Measurements from ENCODE around the gene AFF1.
"Not testable (repeated sequence)": the region's sequence is repeated elsewhere in the genome, so short reads cannot be mapped to it uniquely, and the experiment has no call there.

Gene AFF1

DNA sequence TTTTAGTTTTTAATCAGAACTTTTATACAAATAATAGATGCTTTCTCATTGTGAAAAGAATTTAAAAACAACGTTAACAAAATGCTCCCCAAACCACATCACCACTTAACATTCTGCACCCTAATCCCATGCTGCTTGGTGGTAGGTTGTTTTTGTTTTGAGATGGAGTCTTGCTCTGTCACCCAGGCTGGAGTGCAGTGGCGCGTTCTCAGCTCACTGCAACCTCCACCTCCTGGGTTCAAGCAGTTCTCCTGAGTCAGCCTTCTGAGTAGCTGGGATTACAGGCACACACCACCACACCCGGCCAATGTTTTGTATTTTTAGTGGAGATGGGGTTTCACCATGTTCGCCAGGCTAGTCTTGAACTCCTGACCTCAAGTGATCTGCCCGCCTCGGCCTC lies 102.4 kb downstream of the AFF1 start:
- DNase-seq: not testable (repeated sequence)

DNA sequence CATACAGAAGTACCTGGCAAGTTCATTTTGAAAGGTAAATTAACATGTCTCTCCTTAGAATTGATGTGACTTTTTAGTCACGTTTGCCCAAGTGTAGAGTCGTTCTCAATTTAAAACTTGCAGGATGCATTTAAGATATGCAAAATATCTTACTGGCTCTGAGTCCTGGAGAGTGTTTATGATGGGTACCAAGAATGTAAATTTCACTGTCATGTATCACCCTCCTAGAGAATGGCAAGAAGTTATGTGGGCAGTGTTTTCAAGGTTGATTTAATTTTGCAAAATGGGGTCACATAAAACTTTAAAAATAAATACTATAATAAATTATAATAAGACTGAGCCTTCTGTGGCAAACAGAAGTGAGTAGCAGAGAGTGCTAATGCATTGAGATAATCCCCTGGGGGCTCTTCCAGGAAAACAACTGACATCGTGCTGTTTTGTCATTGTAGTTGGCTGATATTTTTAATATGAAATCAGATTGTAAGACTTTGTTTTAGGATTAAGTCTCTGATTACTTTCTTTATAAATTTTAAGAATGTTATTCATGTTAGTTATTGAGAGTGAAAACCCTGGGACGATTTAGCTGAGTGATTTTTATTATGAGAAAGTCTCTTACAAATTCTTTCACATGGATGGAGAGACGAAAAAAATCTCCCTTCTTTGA lies 103.0 kb downstream of the AFF1 start:
- no peak for DNase-seq

DNA sequence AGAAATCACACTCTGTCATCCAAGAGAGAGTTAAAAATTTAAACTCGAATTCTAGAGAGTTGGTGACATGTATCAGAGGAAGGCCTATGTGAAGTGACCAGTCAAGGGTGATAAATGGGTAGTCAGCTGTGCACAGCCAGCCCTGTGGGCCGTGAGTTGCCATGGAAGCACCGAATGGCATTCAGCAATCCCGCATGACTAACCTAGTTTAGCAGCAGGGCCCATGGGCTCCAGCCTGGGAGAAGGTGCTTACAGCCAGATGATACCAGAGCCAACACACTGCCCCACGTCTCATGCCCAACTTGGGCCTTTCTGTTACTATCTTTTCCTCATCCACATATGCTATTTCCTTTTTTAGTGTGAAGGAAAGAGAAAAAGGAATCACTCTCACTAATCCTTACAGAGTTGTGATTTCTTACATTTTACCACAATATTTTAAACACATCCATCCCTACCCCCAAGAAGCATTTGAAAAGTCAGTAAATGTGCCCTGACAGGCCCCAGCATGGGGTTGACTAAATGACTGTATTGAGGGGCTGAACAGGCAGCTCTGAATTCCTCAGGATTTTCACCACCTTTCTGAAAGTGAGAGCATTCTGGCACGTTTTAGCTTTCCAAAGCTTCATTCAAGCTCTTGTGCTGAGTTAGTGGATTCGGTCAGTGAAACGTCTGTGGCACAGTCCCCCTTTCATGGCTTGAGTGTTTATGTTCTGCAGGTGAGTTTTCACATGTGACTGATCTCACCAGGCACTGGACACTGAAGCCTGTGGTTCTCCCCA lies 104.2 kb downstream of the AFF1 start:
- DNase-seq: no peak

DNA sequence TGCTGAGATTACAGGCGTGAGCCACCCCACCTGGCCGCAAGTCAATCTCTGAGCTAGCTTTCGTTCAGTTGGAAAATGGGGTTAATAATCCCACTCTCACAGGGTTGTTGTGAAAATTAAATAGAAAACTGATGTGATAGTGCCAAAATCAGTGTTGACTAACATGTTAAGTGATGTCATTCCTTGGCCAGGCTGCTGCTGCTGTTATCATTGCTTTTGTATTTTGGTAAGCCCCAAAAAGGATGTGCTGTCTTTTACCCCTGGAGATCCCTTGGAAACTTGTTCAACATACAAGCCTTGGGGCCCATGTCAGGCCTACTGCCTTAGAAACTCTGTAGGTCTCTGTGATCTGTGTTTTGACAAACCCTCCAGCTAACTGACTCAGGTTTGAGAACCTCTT lies 106.3 kb downstream of the AFF1 start:
- no peak for DNase-seq

DNA sequence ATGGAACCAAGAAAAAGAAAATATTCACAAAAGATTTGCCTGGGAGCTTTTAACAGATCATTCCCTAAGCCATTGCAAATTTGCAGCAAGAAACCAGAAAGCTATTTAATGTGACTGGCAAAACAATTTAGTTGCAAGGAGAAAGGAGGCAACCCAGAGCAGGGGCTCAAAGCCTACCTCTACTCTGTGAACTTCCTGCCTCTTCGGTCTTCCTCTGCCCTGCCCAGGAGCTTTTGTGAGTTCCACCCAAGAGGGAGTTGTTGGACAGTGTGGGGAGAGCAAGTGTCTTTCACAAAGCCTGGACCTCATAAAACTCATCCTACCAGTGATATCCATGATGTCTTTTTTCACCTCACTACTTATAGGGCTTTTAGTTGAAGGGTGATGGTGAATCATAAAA lies 107.4 kb downstream of the AFF1 start:
- no peak for DNase-seq

DNA sequence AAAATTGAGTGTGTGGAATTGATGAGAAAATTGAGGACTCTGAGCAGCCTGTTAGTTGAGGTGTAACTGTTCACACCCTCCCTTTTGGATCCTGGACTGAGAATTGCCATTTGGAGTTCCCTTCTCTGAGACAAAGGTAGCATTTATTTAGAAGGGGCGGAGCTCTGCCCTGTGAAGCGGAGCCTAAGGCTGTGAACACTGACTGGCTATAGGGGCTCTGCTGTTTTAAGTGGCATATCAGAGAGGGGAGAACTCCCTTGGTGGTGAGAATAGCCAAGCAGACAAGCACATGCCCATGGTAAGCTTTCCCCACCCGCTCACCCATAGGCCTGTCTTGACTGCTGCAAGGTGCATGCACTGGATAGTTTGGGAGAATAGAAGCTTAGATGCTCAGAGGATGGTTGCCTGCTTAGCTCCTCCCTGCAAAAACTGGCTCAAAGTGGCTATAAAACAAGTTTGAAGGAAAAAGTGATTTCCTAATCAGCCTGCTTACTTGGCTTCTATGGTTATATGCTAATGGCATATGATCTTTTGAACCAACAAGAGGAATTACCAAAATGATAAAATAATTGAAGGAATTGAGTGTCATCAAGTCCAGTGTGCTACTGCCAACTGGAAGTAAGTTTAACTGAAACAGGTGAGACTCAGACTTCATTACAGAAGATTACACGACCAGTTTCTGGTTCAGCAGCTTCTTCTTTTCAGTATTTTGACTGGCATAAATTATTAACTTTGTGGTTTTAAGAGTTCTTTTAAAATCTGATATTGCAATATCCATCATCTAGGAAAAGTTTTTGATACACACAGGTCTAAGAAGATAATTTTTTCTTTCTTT lies 108.4 kb downstream of the AFF1 start:
- DNase-seq: no peak

DNA sequence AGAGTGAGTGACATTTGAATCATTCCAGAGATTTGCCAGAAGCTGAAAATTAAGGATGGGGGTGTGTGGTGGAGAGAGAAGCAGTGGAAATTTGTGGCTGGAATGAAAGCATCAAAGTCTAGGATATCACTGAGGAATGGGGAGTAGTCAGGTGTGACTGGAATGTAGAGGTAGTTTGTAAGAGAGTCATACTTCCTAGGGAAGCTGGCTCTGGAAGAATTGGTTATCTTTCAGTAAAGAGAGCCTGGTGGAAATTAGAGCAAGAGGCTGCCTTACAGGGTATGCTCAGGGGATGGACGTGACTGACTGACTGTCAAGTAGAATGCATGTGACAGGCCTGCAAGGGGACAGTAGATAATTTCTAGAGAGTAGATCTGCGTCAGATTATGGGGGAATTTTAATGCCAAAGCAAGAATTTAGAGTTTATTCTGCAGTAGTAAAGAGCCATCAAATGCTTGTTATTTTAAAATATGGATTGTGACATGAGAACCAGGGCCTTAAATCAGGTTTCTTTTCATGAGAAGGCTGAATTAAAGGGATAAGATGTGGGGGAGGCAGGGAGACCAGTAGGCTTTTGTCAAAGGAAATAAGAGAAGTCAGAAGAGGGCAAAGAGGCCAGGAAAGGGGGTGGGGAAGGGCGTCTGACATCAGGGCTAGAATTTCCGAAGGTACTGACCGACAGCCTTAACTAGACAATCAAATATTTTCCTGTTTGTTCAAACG lies 109.9 kb downstream of the AFF1 start:
- no peak for DNase-seq

DNA sequence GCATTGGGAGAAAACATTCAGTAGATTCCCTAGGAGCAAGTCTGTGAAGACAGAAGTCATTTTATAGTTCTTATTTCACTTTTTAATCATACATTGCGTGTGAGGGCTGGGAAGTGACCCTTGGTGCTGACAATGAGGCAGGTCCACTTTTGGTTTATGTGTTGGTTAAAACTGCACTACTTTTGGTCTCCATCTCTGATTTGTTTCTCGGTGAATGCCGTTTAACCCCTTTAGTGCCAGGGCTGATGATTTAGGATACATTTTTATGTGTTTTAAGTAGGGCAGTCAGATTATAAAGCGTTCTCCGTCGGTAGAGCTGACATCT lies 110.4 kb downstream of the AFF1 start:
- DNase-seq: no peak

DNA sequence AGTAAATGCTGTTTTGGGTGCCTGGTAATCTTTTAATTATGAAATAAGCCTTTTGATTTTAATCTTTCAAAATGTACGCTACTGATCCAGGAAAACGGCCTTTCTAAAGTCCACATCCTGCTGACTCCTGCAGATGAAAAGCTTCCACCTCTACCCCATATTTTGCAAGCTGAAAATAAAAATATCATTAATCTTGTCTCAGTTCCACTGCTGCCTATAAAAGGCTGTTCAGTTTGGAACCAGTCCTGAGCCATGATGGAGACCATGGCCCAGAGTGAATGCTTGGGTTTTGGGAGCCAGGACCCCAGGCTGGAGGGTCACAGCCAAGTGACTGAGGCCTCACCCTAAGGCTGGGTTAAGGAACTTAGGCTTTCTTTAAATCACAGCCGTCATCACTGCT lies 110.8 kb downstream of the AFF1 start:
- DNase-seq: no peak

DNA sequence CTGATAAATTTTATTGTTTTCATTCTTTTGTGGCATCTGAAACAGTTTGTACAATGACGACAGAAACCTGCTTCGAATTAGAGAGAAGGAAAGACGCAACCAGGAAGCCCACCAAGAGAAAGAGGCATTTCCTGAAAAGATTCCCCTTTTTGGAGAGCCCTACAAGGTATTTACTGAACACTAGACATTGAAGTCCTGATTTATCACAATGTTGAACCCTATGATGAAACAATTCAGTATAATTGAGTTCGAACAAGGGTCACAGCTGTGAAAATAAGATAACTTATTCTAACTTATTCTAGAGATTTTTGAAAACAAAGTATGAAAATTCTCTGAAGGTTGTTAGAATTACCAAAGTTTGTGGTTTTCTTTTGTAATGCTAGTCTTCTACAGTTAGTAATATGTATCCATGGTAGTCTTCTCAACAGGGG lies 111.3 kb downstream of the AFF1 start:
- DNase-seq: no peak

DNA sequence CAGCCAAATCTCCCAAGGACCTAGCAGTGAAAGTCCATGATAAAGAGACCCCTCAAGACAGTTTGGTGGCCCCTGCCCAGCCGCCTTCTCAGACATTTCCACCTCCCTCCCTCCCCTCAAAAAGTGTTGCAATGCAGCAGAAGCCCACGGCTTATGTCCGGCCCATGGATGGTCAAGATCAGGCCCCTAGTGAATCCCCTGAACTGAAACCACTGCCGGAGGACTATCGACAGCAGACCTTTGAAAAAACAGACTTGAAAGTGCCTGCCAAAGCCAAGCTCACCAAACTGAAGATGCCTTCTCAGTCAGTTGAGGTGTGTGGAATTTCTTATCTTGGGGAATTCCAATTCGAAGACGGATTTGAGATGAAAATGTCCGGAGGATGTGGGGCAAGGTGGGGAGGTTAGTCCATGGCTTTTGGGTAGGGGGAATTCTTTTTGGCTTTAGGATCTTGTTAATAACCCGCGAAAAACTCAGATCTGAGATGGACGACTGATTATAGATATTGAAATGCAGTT lies 112.5 kb downstream of the AFF1 start:
- DNase-seq: no peak

DNA sequence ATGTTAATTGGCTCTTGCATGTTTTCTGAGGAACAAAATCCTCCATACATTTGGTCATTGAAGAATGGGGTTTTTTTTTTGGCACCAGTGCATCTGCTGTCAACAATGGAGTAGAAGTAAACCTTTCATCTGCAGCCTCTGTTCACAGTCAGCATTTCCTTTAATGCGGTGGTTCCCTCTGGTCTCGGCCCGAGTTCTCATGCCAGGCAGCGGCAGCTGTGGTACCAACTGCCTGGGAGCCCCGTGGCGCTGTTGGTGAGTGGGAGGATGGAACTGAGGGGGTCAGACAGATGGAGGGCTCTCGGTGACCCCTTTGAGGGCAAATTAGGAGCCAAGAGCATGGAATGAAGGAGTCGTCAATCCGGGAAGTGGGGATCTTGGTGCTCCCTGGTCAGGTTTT lies 114.7 kb downstream of the AFF1 start:
- DNase-seq: no peak

DNA sequence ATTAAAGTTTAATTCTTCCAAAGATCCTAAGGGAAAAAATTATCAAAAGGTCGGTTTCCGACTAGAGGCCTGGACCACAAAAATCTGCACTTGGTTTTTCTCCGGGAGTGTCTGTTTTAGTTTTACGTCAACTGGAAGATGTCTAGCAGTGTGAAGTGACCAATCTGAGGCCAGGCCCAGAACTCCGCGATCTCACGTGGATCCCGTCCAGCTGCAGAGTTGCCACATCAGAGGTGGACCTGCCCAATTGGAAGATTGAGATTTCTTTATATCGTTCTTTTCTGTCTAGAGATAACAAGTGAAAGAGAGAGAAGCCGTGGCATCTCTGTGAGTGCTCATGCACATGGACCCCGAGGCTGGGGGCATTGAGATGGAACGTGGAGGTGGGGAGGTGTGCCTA lies 115.8 kb downstream of the AFF1 start:
- no peak for DNase-seq

DNA sequence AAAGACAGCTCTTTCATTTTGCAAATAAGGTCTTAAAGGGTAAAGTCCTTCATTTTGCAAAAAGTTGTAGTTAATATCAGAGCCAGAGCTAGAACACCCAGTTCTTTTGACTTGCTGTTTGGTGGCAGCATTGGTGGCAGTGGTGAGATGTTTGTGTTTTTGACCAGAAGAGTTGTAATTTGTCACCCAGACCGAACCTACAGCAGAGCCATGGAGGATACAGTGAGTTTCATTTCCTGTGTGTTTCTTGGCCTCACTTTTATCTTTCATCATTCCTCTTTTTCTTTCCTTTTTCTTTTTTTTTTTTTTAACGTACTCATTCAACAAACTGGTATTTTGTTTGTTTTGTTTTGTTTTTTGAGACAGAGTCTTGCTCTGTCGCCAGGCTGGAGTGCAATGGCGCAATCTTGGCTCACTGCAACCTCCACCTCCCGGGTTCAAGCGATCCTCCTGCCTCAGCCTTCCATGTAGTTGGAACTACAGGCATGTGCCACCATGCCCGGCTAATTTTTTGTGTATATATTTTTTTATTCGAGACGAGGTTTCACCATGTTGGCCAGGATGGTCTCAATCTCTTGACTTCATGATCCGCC lies 116.4 kb downstream of the AFF1 start:
- no peak for DNase-seq

DNA sequence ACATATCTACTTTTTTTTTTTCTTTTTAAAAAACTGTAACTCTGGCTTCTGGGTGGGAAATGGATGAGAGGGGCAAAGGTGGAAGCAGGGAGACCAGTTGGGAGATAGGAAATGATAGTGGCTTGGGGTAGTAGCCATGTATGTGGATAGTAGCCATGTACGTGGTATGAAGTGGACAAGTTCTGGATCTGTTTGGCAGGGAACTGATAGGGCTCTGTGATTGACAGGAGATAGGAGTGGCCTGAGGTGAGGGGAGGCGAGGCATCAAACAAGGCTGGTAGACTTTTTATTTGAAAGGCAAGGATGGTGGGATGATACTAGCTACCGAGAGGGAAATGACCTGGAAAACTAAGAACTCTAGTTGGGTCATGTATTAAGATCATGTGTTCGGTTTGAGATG lies 117.8 kb downstream of the AFF1 start:
- no peak for DNase-seq

DNA sequence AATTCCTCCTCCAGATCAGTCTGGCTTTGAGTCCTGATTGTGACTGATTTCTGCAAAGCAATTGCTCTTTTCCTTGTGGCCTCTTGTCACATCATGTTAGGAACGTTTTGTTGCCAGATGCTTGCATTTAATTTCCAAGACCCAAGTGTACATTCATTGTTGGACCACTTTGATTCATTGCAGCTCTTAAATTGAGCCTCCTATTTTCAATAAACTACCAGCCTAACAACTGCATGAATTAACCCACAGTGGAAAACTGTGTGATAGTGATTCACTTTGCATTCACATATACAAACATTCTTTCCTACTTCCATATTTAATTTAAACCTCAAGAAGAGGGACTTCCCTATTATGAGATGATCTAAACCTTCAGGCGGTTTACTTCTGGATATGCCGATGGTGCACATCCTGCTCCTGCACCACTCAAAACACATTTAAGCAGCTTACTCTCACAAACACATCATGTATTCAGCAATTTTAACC lies 118.4 kb downstream of the AFF1 start:
- no peak for DNase-seq

DNA sequence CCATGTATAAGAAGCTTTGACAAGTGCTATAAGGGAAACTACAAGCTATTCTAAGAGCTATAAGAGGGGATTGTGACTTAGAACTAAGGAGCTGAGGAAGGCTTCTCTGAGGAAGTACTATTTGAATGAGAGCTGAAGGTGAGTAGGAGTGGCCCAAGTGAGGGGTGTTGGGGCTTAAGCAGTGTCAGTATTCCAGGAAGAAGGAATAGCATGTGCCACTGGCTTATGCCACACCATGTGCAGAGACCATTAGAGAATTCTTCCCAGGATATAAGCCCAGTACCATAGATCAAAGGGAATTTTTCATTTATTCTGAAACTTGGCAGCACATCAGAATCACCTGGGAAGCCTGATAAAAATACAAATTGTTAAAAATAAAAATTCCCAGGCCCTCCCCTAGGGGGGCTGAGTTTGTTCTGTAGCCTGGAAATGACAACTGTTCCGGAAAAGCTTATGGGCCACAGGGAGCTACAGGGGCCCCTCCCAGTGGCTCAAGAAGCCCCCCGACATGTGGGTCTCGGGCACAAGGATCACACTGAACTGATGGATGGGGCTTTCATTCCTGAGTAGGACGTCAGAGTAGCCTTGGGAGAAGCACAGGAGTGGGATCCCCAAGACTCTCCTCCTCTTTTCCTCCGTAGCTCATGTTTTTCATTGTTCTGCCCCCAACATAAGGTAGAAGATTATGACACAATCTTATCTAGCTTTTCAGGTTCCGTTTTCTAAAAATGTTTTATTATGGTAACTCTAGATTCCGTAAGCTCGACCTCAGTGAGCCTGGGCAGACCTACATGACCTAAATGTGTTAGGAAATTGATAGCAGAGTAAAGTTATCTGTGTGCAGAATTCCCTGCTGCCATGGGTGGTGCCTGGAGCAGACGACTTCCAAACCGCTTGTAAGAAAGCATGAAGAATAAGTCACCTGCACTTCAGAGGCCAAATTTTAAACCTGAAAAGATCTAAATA lies 119.3 kb downstream of the AFF1 start:
- no peak for DNase-seq

DNA sequence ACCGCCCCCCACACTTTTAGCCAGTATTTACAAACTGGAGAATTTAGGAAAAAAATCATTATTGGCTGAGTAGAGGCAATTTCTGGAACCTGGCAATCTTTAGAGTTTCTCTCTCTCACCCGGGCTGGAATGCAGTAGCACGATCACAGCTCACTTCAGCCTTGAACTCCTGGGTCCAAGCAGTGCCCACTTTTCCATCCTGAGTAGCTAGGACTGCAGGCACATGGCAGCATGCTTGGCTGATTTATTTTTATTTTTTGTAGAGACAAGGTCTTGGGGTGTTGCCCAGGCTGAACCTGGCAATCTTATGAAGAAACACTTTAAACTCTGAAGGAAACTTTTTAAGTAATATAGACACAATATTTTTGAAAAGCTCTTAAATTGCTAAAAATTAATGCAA lies 120.1 kb downstream of the AFF1 start:
- DNase-seq: no peak

DNA sequence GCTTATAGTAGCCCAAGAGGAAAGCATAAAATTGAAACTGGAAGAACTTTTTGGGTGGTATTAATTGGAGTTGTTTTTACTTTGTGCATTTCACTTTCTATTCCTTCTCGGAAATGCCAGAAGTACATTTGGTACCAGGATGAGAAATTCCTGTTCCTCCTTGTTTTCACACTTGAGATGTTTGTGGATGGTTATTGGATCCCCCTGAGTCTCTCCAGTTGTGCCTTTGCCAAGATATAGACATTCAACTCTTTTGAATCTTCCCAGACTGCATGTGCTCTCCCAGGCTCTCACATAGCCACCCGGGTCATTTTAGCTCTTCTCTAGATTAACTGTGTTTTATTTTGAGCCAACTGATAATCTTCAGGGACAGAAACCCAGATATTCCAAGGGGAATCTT lies 120.5 kb downstream of the AFF1 start:
- DNase-seq: no peak

DNA sequence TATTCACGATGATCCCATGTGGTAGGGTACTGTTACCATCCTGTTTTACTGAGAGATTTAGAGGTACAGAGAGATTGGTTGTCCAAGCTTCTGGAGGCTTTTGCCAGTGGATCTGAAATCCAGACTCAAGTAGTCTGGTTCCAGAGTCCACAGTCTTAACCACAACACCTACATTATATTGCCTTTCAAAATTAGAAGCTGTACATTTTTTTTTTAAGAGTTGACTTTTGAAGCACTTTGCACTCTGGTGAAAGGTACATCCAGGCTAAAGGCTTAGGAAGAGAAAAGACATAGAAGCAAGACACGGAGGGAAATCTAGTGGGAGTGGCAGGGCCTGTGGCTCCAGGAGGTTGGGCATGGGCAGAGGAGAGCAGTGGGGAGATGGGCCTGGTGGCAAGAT lies 122.1 kb downstream of the AFF1 start:
- no peak for DNase-seq

DNA sequence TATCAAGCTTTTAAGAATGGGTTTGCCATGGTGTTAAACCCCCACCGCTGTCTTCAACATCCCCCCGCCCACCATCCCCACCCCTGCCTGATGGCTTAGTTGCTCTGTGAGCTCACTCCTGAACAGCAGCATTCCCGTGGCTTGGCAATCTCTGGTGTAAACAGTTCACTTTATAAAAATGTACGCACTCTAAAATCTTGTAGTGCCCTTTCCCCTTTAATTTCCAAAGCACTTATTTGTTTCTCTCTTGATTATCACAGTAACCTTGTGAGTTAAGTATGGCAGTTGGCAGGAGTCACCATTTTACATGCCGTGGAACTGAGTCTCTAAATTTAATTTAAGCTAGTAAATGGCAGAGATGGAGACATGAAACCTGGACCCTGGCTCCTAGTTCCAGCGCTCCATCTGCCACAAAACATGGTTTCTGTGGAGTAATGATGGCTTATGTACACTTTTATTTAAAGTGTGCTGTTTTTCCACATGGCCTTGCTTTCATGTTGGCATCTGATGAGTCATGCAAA lies 123.1 kb downstream of the AFF1 start:
- DNase-seq: no peak

All from activated CD4-positive, alpha-beta T cell treated with anti-CD3 and anti-CD28 coated beads for 48 hours (primary cell).